ENCODE results near the gene ROR2.

ROR2 gene

GRCh38 chr9:91776409-91777291 is 173.4 kb downstream of the ROR2 start:
- no peaks in the 10 kb centered on the region for H3K9me2 ChIP-seq (replicated peaks; ENCODE audit: insufficient read depth, low read length)
- no peak for TF ChIP-seq CTCF (IDR thresholded peaks at IDR 0.05; ENCODE audit: insufficient read depth, low read length, poor library complexity, severe bottlenecking)
- H3F3A ChIP-seq (ENCODE audit: insufficient read depth) = no peaks in the 10 kb centered on the region
- H3K4me3 ChIP-seq (ENCODE audit: insufficient read depth, low read length, poor library complexity, severe bottlenecking) = no peak overlapping the region
- no peaks in the 10 kb centered on the region for H3K27me3 ChIP-seq (ENCODE audit: low read length)
- H4K20me1 ChIP-seq (ENCODE audit: low read depth, low read length) = no peaks in the 10 kb centered on the region
- H3K9me3 ChIP-seq (ENCODE audit: insufficient read depth, low read length) = no peaks in the 10 kb centered on the region
- no peaks in the 10 kb centered on the region for H3K79me2 ChIP-seq (ENCODE audit: insufficient read depth, low read length)
- H2AFZ ChIP-seq (ENCODE audit: low read depth, low read length, severe bottlenecking) = no peak overlapping the region
- H3K9ac ChIP-seq (ENCODE audit: low read length) = no peak overlapping the region
- H3K27ac ChIP-seq (ENCODE audit: low read depth, low read length) = no peak overlapping the region
- H3K4me2 ChIP-seq (ENCODE audit: low read depth, low read length, poor library complexity, severe bottlenecking) = no peak overlapping the region
- no peaks in the 10 kb centered on the region for H3K36me3 ChIP-seq (ENCODE audit: low read length)

- no peaks in the 10 kb centered on the region for H3K27me3 ChIP-seq (ENCODE audit: low read length)
- H3K36me3 ChIP-seq (ENCODE audit: low read length) = no peaks in the 10 kb centered on the region
- no peak overlapping the region for H3K4me2 ChIP-seq (ENCODE audit: low read depth, low read length, poor library complexity, severe bottlenecking)
- H4K20me1 ChIP-seq (ENCODE audit: low read depth, low read length) = no peaks in the 10 kb centered on the region
- no peaks in the 10 kb centered on the region for H3K79me2 ChIP-seq (ENCODE audit: insufficient read depth, low read length)
- no peak overlapping the region for H3K9ac ChIP-seq (ENCODE audit: low read length)
- no peaks in the 10 kb centered on the region for H3K9me2 ChIP-seq (replicated peaks; ENCODE audit: insufficient read depth, low read length)
- no peak overlapping the region for H2AFZ ChIP-seq (ENCODE audit: low read depth, low read length, severe bottlenecking)
- no peak overlapping the region for H3K4me3 ChIP-seq (ENCODE audit: insufficient read depth, low read length, poor library complexity, severe bottlenecking)
- TF ChIP-seq EZH2phosphoT487 (conservative IDR thresholded peaks at IDR 0.05; ENCODE audit: low read length) = no peak
- TF ChIP-seq CTCF (IDR thresholded peaks at IDR 0.05; ENCODE audit: insufficient read depth, low read length, poor library complexity, severe bottlenecking) = no peak
- H3K27ac ChIP-seq (ENCODE audit: low read depth, low read length) = no peak overlapping the region
- no peaks in the 10 kb centered on the region for H3F3A ChIP-seq (ENCODE audit: insufficient read depth)
- no peaks in the 10 kb centered on the region for H3K9me3 ChIP-seq (ENCODE audit: insufficient read depth, low read length)
These were observed 174.4 kb downstream of the ROR2 start for GRCh38 chr9:91775708-91776028.

- Histone ChIP-seq H3K4me2 (ENCODE audit: low read depth, low read length, poor library complexity, severe bottlenecking) (no peak overlapping the region), H3K9me3 (ENCODE audit: insufficient read depth, low read length) (no peaks in the 10 kb centered on the region), H3K27ac (ENCODE audit: low read depth, low read length) (no peak overlapping the region), H3K9ac (ENCODE audit: low read length) (no peak overlapping the region), H2AFZ (ENCODE audit: low read depth, low read length, severe bottlenecking) (no peak overlapping the region), H3K79me2 (ENCODE audit: insufficient read depth, low read length) (no peaks in the 10 kb centered on the region), H3K4me3 (ENCODE audit: insufficient read depth, low read length, poor library complexity, severe bottlenecking) (no peak overlapping the region), H4K20me1 (ENCODE audit: low read depth, low read length) (no peaks in the 10 kb centered on the region), H3F3A (ENCODE audit: insufficient read depth) (no peaks in the 10 kb centered on the region), H3K36me3 (ENCODE audit: low read length) (no peaks in the 10 kb centered on the region), H3K27me3 (ENCODE audit: low read length) (no peaks in the 10 kb centered on the region), H3K9me2 (replicated peaks; ENCODE audit: insufficient read depth, low read length) (no peaks in the 10 kb centered on the region)
- TF ChIP-seq CTCF (IDR thresholded peaks at IDR 0.05; ENCODE audit: insufficient read depth, low read length, poor library complexity, severe bottlenecking) (peak; percentile 67), EZH2phosphoT487 (conservative IDR thresholded peaks at IDR 0.05; ENCODE audit: low read length) (no peak)
These were observed 174.9 kb downstream of the ROR2 start for GRCh38 chr9:91775011-91775707.
